ENCODE measurements around the gene SMCO2. TPM values are rescaled to one million over a fixed set of nuclear protein-coding genes. Genes with fewer than 3 reads are reported as not detected.

SMCO2 gene
- total and polyA plus RNA-seq, 9 of the 15 experiments (the other 6 are each of a cell fraction or from before 2014, with no cell fraction given): not detected

- in situ Hi-C loops (cut with MboI) (no loop called here), intact Hi-C loops (cut with micrococcal nuclease) (no loop called here)
- TF ChIP-seq GTF2E2 (tag; IDR thresholded peaks at IDR 0.05): no peak
- no peak for TF ChIP-seq DACH1 (IDR thresholded peaks at IDR 0.05; ENCODE audit: partially characterized antibody)
- no peak for TF ChIP-seq ZC3H8 (IDR thresholded peaks at IDR 0.05)
- no peak for TF ChIP-seq DPF2 (IDR thresholded peaks at IDR 0.05)
- no peak for TF ChIP-seq ZNF644 (tag; IDR thresholded peaks at IDR 0.05; ENCODE audit: low read depth)
- no peak for TF ChIP-seq HDAC2 (IDR thresholded peaks at IDR 0.05)
- no peak for TF ChIP-seq ZNF408 (CRISPR knock-in tag; IDR thresholded peaks at IDR 0.05; ENCODE audit: low read depth)
- TF ChIP-seq NR1H2 (CRISPR knock-in tag; IDR thresholded peaks at IDR 0.05): no peak
- no peak for TF ChIP-seq MTA2 (IDR thresholded peaks at IDR 0.05; ENCODE audit: low read depth)
- TF ChIP-seq FOXP4 (CRISPR knock-in tag; IDR thresholded peaks at IDR 0.05; ENCODE audit: borderline replicate concordance): no peak
- no peak for TF ChIP-seq CSDE1 (IDR thresholded peaks at IDR 0.05)
- no peak for TF ChIP-seq MTF1 (CRISPR knock-in tag; IDR thresholded peaks at IDR 0.05; ENCODE audit: borderline replicate concordance)
- no peak for TF ChIP-seq E2F4 (CRISPR knock-in tag; IDR thresholded peaks at IDR 0.05; ENCODE audit: low read depth)
- Histone ChIP-seq H3K4me1 (replicated peaks in 1 of 2; ENCODE audit: control insufficient read depth in 2 of 2, insufficient read depth in 2 of 2, low read length in 2 of 2) (no peaks in the 10 kb centered on the region), H3K36me3 (ENCODE audit: control insufficient read depth, insufficient read depth, low read length) (no peaks in the 10 kb centered on the region), H3K4me2 (ENCODE audit: insufficient read depth, low read length) (no peak overlapping the region), H3K9ac (ENCODE audit: insufficient read depth in 1 of 2, low read depth in 2 of 2, low read length in 2 of 2) (no peak overlapping the region), H3K79me2 (ENCODE audit: control insufficient read depth, insufficient read depth, low read length) (no peaks in the 10 kb centered on the region), H3K27me3 (ENCODE audit: control insufficient read depth in 2 of 2, insufficient read depth in 2 of 2, low read length in 2 of 2) (peaks cover 7 to 8% of the 10 kb centered on the region in 2 experiments; a peak in 3 of 5 replicates), H2AFZ (ENCODE audit: low read depth, low read length) (no peak overlapping the region), H3K9me3 (replicated peaks; ENCODE audit: control insufficient read depth, insufficient read depth, low read depth, low read length) (no peaks in the 10 kb centered on the region), H4K20me1 (replicated peaks; ENCODE audit: control insufficient read depth, insufficient read depth, low read length) (no peaks in the 10 kb centered on the region), H3K4me3 (no peak overlapping the region), H3K9me1 (ENCODE audit: control insufficient read depth, insufficient read depth, low read length) (no peaks in the 10 kb centered on the region), H3K27ac (ENCODE audit: extremely low read depth, low read depth, low read length) (no peak overlapping the region)
- ChIA-PET POLR2A (no interaction called here), CTCF (ENCODE audit: low intra/inter-chr PET ratio) (no interaction called here)
- no TSS peak for BruUV-seq (replicated peaks)
- WGBS (ENCODE audit: insufficient coverage, low coverage, missing lambda C conversion rate): 0% methylated on average over 1 of the region's 2 CpGs
- ATAC-seq: no peak
- FAIRE-seq: no peak
- DNase-seq (ENCODE audit: extremely low read depth in 1 of 4, low spot score in 3 of 4): no peak
Observed at GRCh38 chr12:27453421-27453820, 6.9 kb downstream of the SMCO2 start.

All from K562 (cell line).